ENCODE measurements around the gene LOXHD1.

DNA sequence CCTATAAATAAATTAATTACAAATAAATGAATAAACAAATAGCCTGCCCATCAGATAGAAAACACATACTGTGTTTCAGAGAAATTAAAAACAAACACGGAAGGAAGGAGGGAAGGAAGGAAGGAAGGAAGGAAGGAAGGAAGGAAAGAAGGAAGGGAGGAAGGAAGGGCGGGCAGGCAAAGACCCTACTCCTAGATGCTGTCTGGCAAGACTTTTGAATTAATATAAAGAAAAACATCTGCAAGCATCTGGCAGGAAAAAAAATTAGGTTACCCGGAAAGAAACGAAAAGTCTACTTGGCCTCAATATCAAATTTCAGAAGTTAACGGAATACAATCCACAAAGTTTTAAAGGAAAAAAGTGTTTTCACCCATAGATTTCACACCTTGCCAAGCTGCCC is 49.1 kb downstream of the LOXHD1 start:
- TF ChIP-seq, protein P1, sequence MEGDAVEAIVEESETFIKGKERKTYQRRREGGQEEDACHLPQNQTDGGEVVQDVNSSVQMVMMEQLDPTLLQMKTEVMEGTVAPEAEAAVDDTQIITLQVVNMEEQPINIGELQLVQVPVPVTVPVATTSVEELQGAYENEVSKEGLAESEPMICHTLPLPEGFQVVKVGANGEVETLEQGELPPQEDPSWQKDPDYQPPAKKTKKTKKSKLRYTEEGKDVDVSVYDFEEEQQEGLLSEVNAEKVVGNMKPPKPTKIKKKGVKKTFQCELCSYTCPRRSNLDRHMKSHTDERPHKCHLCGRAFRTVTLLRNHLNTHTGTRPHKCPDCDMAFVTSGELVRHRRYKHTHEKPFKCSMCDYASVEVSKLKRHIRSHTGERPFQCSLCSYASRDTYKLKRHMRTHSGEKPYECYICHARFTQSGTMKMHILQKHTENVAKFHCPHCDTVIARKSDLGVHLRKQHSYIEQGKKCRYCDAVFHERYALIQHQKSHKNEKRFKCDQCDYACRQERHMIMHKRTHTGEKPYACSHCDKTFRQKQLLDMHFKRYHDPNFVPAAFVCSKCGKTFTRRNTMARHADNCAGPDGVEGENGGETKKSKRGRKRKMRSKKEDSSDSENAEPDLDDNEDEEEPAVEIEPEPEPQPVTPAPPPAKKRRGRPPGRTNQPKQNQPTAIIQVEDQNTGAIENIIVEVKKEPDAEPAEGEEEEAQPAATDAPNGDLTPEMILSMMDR (IDR thresholded peaks at IDR 0.05; ENCODE audit: low read length) = no peak
- no peak for TF ChIP-seq EZH2 (IDR thresholded peaks at IDR 0.05; ENCODE audit: borderline replicate concordance, low read length)
